Naive B cell (primary cell): ENCODE data around the gene MRPL12. TPM values are rescaled to one million over a fixed set of nuclear protein-coding genes. Genes with fewer than 3 reads are reported as not detected.
"Not testable (repeated sequence)": the region's sequence is repeated elsewhere in the genome, so short reads cannot be mapped to it uniquely, and the experiment has no call there.

Experiments
- ATAC-seq, 2 donors: fragments of 150-1000 bp; cut with Tn5 transposase; 2 replicates each; pipeline ENCODE4 v1.10.0; 2021; ENCODE audit warnings: low read depth in 2 of 2, mild to moderate bottlenecking in 2 of 2, moderate library complexity in 2 of 2
- DNase-seq: peaks from one replicate; pipeline ENCODE4 v3.0.0; 2022
- H3K27ac Mint-ChIP-seq, 6 donors: one replicate each; pipeline ENCODE4 v1.8.0; 2020 to 2022; ENCODE audit warnings: mild to moderate bottlenecking in 6 of 6, mixed read lengths in 6 of 6, moderate library complexity in 5 of 6, inconsistent platforms in 2 of 6
- H3K27me3 Mint-ChIP-seq, 3 donors: one replicate each; pipeline ENCODE4 v1.8.0; 2021 to 2022; ENCODE audit warnings: mixed read lengths in 3 of 3, mild to moderate bottlenecking in 1 of 3
- H3K36me3 Mint-ChIP-seq, 2 donors: one replicate each; pipeline ENCODE4 v1.8.0; 2020 to 2022; ENCODE audit warnings: mixed read lengths in 2 of 2, inconsistent platforms in 1 of 2, mild to moderate bottlenecking in 1 of 2
- H3K4me1 Mint-ChIP-seq, 3 donors: one replicate each; pipeline ENCODE4 v1.8.0; 2020 to 2022; ENCODE audit warnings: mixed read lengths in 3 of 3, inconsistent platforms in 1 of 3, mild to moderate bottlenecking in 1 of 3, moderate library complexity in 1 of 3
- H3K4me3 Mint-ChIP-seq, 8 donors: one replicate each; pipeline ENCODE4 v1.8.0; 2020 to 2022; ENCODE audit warnings: mild to moderate bottlenecking in 8 of 8, mixed read lengths in 8 of 8, moderate library complexity in 8 of 8, inconsistent platforms in 2 of 8
- H3K9me3 Mint-ChIP-seq, 7 donors: one replicate each; pipeline ENCODE4 v1.8.0; 2020 to 2022; ENCODE audit warnings: mixed read lengths in 7 of 7, mild to moderate bottlenecking in 5 of 7, inconsistent platforms in 2 of 7, moderate library complexity in 1 of 7
- polyA plus RNA-seq, 6 donors: library from polyadenylated mRNA; unstranded; fragments of 300-500 nt; fragmentation: Illumina TruSeq; gene quantifications; one replicate each; pipeline ENCODE4 v1.2.3, GENCODE V29; 2021; ENCODE audit warnings: low read depth in 6 of 6

MRPL12 gene
- polyA plus RNA-seq, 6 donors from 2014 or later: 33.7 to 51.6 (median 42.3) TPM

- Mint-ChIP-seq H3K27me3 (no peaks in the 10 kb centered on the region), H3K36me3 (peaks cover 0 to 7% of the 10 kb centered on the region in 2 donors), H3K27ac (peak overlapping the region; percentile 44 to 89 (median 78)), H3K9me3 (no peaks in the 10 kb centered on the region), H3K4me1 (peaks cover 20 to 39% (median 26%) of the 10 kb centered on the region in 3 donors), H3K4me3 (peak overlapping the region; percentile 54 to 98 (median 93))
- ATAC-seq (no peak), DNase-seq (no peak)
These were observed 35.4 kb upstream of the MRPL12 start for GRCh38 chr17:81667754-81668153.

- Mint-ChIP-seq H3K4me1 (peaks cover 16 to 31% (median 19%) of the 10 kb centered on the region in 3 donors), H3K36me3 (peaks cover 0 to 7% of the 10 kb centered on the region in 2 donors), H3K9me3 (no peaks in the 10 kb centered on the region), H3K27me3 (no peaks in the 10 kb centered on the region), H3K4me3 (no peak overlapping the region), H3K27ac (no peak overlapping the region)
- no peak for ATAC-seq
- DNase-seq: no peak
These were observed 30.7 kb upstream of the MRPL12 start for GRCh38 chr17:81672504-81672903.

GRCh38 chr17:81672954-81673353 is 30.2 kb upstream of the MRPL12 start:
- H3K4me1 Mint-ChIP-seq: peaks cover 11 to 29% (median 14%) of the 10 kb centered on the region in 3 donors
- H3K9me3 Mint-ChIP-seq: no peaks in the 10 kb centered on the region
- H3K36me3 Mint-ChIP-seq: peaks cover 0 to 7% of the 10 kb centered on the region in 2 donors
- H3K27ac Mint-ChIP-seq: no peak overlapping the region
- no peak for DNase-seq
- H3K4me3 Mint-ChIP-seq: no peak overlapping the region
- H3K27me3 Mint-ChIP-seq: no peaks in the 10 kb centered on the region
- ATAC-seq: no peak

- Mint-ChIP-seq H3K9me3 (no peaks in the 10 kb centered on the region), H3K4me3 (no peak overlapping the region), H3K4me1 (peaks cover 6 to 21% (median 8%) of the 10 kb centered on the region in 3 donors), H3K36me3 (peaks cover 0 to 7% of the 10 kb centered on the region in 2 donors), H3K27me3 (no peaks in the 10 kb centered on the region), H3K27ac (no peak overlapping the region)
- ATAC-seq (no peak), DNase-seq (no peak)
These were observed 29.5 kb upstream of the MRPL12 start for GRCh38 chr17:81673561-81674258.

GRCh38 chr17:81675515-81676221 is 27.5 kb upstream of the MRPL12 start:
- peak overlapping the region in 1 of 6 donors; percentile 70 for H3K27ac Mint-ChIP-seq
- ATAC-seq, H3K27me3 Mint-ChIP-seq, H3K9me3 Mint-ChIP-seq, H3K36me3 Mint-ChIP-seq: not testable (repeated sequence)
- DNase-seq: peak; percentile 25
- H3K4me3 Mint-ChIP-seq: peak overlapping the region in 1 of 8 donors; percentile 47
- peaks cover 6 to 16% (median 8%) of the 10 kb centered on the region in 3 donors for H3K4me1 Mint-ChIP-seq

GRCh38 chr17:81676906-81677305 is 26.3 kb upstream of the MRPL12 start:
- no peaks in the 10 kb centered on the region for H3K27me3 Mint-ChIP-seq
- no peaks in the 10 kb centered on the region for H3K9me3 Mint-ChIP-seq
- DNase-seq: no peak
- ATAC-seq: no peak
- peak overlapping the region in 2 of 8 donors; percentile 12 to 43 for H3K4me3 Mint-ChIP-seq
- peaks cover 6 to 28% (median 8%) of the 10 kb centered on the region in 3 donors for H3K4me1 Mint-ChIP-seq
- H3K36me3 Mint-ChIP-seq: peaks cover 0 to 7% of the 10 kb centered on the region in 2 donors
- peak overlapping the region in 1 of 6 donors; percentile 29 for H3K27ac Mint-ChIP-seq

- Mint-ChIP-seq H3K27me3 (no peaks in the 10 kb centered on the region), H3K36me3 (peaks cover 0 to 7% of the 10 kb centered on the region in 2 donors), H3K4me1 (peaks cover 23 to 44% (median 23%) of the 10 kb centered on the region in 3 donors), H3K9me3 (no peaks in the 10 kb centered on the region), H3K4me3 (peak overlapping the region in 1 of 8 donors; percentile 70), H3K27ac (no peak overlapping the region)
- ATAC-seq (no peak), DNase-seq (no peak)
These were observed 23.0 kb upstream of the MRPL12 start for GRCh38 chr17:81680150-81680549.

- H3K4me3 Mint-ChIP-seq: peak overlapping the region in 7 of 8 donors; percentile 15 to 97 (median 32)
- no peak for DNase-seq
- ATAC-seq: no peak
- peaks cover 0 to 7% of the 10 kb centered on the region in 2 donors for H3K36me3 Mint-ChIP-seq
- H3K27me3 Mint-ChIP-seq: no peaks in the 10 kb centered on the region
- peaks cover 21 to 47% (median 23%) of the 10 kb centered on the region in 3 donors for H3K4me1 Mint-ChIP-seq
- no peak overlapping the region for H3K27ac Mint-ChIP-seq
- no peaks in the 10 kb centered on the region for H3K9me3 Mint-ChIP-seq
These were observed 21.5 kb upstream of the MRPL12 start for GRCh38 chr17:81681672-81682071.

- Mint-ChIP-seq H3K36me3 (peaks cover 0 to 7% of the 10 kb centered on the region in 2 donors), H3K27me3 (no peaks in the 10 kb centered on the region), H3K4me3 (peak overlapping the region; percentile 90 to 99 (median 97)), H3K4me1 (peaks cover 31 to 52% (median 31%) of the 10 kb centered on the region in 3 donors), H3K27ac (peak overlapping the region in 4 of 6 donors; percentile 79 to 92 (median 87)), H3K9me3 (no peaks in the 10 kb centered on the region)
- DNase-seq (no peak), ATAC-seq (no peak)
These were observed 20.5 kb upstream of the MRPL12 start for GRCh38 chr17:81682565-81683207.

GRCh38 chr17:81683208-81683583 is 20.0 kb upstream of the MRPL12 start:
- no peaks in the 10 kb centered on the region for H3K27me3 Mint-ChIP-seq
- DNase-seq (no peak), ATAC-seq (peak; percentile 10 to 11)
- peak overlapping the region; percentile 90 to 99 (median 97) for H3K4me3 Mint-ChIP-seq
- peak overlapping the region in 3 of 6 donors; percentile 44 to 92 (median 92) for H3K27ac Mint-ChIP-seq
- peaks cover 0 to 7% of the 10 kb centered on the region in 2 donors for H3K36me3 Mint-ChIP-seq
- no peaks in the 10 kb centered on the region for H3K9me3 Mint-ChIP-seq
- peaks cover 31 to 49% (median 31%) of the 10 kb centered on the region in 3 donors for H3K4me1 Mint-ChIP-seq

GRCh38 chr17:81683584-81684441 is 19.4 kb upstream of the MRPL12 start, which contains the start of the genes ARL16 and HGS:
ARL16 (minus strand) TSS chr17:81683797; CDS start chr17:81683753, 44 bp downstream.
HGS (plus strand) TSS chr17:81684011; CDS start chr17:81684067, 56 bp downstream.
- peaks cover 0 to 7% of the 10 kb centered on the region in 2 donors for H3K36me3 Mint-ChIP-seq
- DNase-seq (peak; percentile 98), ATAC-seq (peak; percentile 97)
- peak within 1 kb of the TSS; percentile 90 to 99 (median 97) for H3K4me3 Mint-ChIP-seq
- H3K27ac Mint-ChIP-seq: peak within 1 kb of the TSS; percentile 88 to 98 (median 92)
- no peaks in the 10 kb centered on the region for H3K27me3 Mint-ChIP-seq
- peaks cover 31 to 49% (median 34%) of the 10 kb centered on the region in 3 donors for H3K4me1 Mint-ChIP-seq
- H3K9me3 Mint-ChIP-seq: no peaks in the 10 kb centered on the region

- DNase-seq (no peak), ATAC-seq (no peak)
- Mint-ChIP-seq H3K27ac (peak overlapping the region in 5 of 6 donors; percentile 47 to 92 (median 80)), H3K4me3 (peak overlapping the region; percentile 82 to 99 (median 90)), H3K9me3 (no peaks in the 10 kb centered on the region), H3K27me3 (no peaks in the 10 kb centered on the region), H3K4me1 (peaks cover 37 to 50% (median 39%) of the 10 kb centered on the region in 3 donors), H3K36me3 (peaks cover 0 to 7% of the 10 kb centered on the region in 2 donors)
These were observed 18.7 kb upstream of the MRPL12 start for GRCh38 chr17:81684442-81684911.
